ENCODE results near the gene TPST1.
"Not testable (repeated sequence)": the region's sequence is repeated elsewhere in the genome, so short reads cannot be mapped to it uniquely, and the experiment has no call there.

TPST1 gene

DNA sequence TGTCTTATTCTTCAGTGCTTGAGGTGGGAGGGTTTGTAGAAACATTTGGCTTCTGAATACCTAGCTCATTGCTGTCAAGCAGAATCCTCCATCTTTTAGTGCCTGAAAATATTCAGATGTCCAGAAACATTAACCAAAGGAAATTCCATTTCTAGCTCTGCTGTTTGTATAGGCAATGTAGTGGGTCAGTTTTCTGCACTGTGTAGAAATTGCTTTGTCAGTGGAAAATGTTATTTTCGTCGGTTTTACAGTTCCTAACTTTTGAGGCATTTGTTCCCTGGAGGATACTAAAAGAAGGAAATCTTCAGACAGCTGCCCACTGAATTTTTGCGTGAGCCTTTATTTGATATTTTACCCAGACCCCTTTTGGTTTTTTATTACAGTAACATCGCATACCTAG lies 143.4 kb downstream of the TPST1 start:
- no peak for DNase-seq

DNA sequence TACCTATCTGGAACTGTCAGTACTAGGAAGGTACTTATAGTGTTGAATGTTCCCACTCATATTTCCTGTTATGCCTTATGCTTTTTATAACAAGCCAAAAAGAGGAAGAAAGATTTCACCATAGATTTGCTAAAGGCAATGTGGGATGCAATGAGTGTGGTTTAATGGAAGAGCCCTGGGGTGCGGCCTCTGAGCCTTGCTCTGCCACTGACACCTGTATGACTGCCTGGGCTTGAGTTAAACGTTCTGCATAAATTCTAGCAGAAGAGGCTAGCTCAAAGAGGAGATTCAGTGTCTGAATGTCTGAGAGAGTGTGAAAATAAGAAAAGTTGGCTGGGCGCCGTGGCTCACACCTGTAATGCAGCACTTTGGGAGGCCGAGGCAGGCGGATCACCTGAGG lies 143.8 kb downstream of the TPST1 start:
- no peak for DNase-seq

DNA sequence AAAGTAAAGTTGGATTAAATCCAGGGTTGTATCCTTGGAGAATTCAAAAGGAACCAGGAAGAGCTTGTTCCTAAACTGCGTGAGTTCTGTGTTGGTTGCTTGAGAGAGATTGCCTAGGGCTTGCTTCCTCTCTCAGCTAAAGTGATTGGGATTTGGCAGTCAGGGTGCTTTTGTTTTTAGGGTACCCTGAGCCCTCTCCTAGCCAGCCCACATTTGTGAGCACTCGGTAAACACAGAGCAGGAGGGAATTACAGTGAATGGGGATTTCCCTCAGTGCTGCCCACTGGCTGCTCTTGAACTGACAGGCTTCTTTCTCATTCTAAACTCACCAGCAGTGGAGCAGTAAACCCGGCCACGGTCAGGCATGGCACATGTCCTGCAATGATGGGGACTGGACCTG lies 146.9 kb downstream of the TPST1 start:
- DNase-seq = no peak

DNA sequence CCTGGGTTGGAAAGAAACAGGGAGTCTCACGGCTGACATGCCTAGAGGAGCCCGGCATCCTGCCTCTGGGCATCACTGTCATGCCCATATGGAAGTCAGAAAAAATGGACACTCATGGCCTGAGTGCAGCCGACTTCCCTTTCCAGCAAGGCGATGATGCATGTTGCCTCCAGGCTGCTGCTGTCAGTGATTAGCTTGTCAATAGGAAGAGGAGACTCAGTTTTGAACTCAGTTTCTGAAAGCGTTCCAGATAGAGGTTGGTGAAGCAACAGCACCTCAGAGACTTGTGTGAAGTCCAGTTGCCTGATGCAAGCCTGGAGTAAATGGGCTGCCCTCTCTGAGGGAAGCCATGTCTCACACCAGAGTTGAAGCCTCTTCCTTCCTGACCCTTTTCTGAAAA lies 148.4 kb downstream of the TPST1 start:
- DNase-seq = no peak

DNA sequence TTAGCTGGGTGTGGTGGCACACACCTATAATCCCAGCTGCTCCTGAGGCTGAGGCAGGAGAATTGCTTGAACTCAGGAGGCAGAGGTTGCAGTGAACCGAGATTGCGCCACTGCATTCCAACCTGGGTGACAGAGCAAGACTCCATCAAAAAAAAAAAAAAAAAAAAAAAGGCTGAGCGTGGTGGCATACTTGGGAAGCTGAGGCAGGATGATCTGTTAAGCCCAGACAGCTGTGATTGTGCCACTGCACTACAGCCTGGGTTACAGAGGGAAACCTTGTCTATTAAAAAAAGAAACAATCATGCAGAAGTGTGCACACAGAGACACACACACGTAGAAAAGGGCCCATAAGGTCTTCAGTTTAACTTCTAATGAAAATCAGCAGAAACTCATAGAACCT lies 150.6 kb downstream of the TPST1 start:
- DNase-seq = no peak

DNA sequence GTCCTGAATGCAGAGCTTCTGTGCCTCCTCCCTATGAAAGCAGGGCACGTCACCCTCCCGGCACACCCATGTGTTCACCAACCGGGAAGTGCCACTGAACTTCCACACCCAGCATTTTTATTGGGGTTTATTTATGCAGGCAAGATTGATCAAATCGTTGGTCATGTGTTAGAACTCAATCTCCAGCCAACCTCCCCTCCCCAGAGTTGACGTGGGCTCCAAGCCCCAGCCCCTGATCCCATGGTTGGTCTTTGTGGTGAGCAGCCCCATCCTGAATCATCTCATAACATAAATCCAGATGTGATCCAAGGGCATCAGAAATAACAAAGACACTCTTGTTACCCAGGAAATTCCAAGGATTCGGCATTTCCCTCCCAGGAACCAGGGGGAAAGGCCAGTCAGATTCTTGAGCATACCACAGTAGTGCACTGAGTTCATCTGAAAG lies 151.2 kb downstream of the TPST1 start:
- no peak for DNase-seq

DNA sequence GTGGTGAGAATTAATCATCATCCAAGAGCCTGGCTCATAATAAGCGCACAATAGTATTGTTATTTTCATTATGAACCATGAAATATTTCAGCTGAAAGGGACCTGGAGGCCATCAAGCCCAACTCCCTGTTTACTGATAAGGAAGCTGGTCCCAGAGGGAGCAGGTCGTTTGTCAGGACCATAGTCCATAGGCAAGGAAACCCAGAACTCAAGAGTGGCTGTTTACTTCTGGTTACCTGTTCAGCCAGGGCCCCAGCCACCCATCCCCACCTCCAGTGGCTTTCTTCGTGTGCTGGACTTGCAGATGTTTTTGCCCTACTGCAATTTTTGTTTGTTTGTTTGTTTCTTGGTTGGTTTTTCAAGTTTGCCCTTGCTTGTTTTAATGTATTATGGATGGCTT lies 152.0 kb downstream of the TPST1 start:
- DNase-seq = no peak

DNA sequence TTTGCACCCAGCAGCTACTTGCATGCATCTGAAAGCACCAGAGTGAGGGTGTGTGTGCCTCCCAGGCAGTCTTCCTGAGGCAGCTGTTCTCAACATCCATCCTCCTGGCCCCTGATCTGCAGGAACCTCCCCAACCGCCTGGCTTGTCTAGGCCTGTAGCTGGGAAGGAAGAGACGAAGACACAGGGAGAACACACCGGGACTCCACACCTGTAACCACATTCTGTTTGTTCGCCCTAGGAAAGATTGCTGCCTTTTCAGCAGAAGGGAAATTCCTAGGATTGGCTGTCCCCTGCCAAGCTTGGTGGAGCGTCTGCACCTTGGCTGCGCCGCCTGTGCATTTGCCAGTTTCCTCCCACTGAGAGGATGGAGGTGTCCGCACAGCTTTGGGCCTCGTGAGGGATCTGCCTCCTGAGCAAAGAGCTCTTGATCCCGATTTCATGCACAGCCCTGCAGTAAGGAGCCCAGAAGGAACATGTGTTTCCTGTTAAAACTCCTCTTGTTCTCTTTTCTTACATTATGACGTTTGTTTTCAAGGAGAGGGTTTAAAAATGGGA lies 154.6 kb downstream of the TPST1 start:
- DNase-seq = peak; percentile 18 to 68

DNA sequence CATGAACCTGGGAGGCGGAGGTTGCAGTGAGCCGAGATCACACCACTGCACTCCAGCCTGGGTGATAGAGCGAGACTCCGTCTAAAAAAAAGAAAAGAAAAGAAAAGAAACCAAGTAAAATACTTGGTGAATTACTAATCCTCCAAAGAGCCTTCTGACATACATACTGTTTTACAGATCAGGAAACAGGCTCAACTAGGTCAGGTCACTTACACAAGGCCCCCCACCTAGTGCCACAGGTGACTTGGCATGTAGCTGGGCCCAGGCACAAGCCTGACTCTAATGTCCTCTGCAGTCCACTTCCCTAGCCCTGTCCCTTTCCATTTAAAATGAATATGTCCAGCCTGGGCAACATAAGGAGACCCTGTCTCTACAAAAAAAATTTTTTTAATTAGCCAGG lies 157.0 kb downstream of the TPST1 start:
- no peak for DNase-seq

DNA sequence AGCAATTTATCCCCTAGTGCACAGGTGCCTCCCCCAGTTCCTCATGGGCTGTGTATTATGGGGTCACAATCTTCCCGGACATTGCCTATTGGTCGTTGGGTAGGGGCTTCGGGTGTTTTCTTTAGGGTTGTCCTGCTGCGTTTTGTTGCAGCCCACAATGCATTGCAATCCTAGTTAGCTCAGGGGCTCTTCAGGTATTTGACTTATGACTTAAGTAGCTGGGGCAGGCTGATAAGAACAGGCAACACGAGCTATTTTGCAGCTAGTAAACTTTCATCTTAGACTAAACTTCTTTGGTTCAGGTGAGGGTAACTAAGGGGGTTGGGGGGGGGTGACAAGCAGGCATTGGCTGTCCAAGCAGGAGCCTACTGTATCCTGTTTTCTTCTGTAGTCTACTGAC lies 158.5 kb downstream of the TPST1 start:
- no peak for DNase-seq

DNA sequence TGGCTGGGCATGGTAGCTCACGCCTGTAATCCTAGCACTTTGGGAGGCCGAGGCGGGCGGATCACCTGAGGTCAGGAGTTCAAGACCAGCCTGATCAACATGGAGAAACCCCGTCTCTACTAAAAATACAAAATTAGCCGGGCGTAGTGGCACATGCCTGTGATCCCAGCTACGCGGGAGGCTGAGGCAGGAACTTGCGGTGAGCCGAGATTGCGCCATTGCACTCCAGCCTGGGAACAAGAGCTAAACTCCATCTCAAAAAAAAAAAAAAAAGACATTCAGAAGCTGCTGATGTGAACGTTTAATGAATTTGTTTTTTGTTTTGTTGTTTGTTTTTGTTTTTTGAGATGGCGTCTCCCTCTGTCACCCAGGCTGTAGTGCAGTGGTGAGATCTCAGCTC lies 159.9 kb downstream of the TPST1 start:
- DNase-seq = not testable (repeated sequence)

DNA sequence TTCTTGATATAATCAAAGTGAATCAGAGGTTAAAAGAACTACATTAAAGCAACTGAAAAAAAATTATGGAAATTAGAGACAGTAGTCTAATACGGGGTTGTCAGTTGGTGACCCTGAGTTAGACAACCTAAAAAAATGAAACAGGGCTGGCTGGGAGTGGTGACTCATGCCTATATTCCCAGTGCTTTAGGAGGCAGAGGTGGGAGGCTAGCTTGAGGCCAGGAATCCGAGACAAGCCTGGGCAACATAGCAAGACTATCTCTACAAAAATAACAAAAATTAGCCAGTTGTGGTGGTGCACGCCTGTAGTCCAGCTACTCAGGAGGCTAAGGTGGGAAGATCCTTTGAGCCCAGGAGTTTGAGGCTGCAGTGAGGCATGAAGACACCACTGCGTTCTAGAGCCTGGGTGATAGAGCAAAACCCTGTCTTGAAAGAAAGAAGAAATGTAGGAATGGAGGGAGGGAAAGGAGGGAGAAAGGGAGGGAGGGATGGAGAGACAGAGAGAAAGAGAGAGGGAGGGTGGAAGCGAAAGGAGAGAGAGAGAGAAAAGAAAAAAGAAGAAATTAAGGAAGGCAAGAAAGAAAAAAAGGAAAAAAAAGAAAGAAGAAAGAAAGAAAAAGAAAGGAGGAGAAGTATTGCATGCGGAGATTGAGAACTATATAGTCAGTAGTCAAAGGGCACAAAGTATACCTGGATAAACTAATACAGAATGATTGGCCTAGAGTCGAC lies 166.1 kb downstream of the TPST1 start:
- DNase-seq = no peak

DNA sequence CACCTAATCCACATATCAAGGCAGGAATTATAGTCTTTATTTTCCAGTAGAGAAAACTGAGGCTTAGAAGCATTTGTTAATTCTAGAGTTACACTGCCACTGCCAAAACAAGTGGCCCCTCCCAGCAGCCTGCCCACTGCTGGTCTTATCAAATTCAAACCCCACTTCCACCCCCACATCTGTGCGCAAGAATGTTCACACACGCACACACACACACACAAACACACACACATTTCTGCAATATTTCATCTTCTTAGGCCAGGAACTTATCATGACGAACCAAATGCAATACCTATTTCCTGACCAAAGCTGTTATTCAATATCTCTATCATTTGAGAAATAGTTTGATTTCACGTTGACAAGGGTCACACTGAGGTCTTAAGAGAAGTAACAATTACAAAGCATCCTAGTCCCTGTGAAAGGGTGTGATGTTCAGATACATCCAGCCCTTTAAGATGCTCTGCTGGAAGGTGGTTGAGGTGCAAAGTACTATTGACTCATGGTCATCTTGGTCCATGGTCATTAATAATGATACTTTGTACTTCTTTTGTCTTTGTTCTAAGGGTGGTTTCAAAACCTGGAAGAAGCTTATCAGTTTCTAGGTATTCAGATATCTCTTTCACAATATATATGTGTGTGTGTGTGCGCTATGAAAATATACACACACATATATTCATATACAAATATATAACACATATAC lies 169.2 kb downstream of the TPST1 start:
- not testable (repeated sequence) for DNase-seq

DNA sequence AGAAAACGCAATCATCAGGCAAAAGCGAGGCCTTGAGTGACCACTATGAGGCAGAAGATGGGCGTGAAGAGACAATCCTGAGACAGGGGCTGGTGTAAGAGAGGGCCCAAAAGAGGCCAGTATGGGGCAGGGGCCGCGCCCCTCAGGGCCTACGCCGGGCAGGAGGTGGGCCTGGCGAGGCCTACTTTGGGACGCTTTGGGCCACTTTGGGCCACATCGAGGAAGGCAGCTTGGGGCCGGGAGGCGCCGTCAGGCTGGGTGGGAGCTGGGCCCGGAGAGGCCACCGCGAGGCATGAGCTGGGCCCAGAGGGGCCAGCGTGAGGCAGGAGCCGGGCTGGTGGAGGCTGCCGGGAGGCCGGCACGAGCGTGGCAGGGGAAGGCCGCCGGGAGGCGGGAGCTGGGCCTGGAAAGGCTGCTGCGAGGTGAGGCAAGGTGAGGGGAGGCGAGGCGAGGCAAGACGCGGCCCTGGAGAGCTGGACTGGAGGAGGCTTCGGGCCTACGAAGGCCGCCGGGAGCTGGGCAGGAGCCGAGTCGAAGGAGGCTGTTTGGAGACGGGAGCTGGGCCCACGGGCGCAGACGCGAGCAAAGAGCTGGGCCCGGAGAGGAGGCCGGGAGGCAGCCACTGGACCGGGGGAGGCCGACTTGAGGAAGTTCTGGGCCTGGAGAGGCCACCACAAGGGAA lies 171.3 kb downstream of the TPST1 start:
- no peak for DNase-seq

DNA sequence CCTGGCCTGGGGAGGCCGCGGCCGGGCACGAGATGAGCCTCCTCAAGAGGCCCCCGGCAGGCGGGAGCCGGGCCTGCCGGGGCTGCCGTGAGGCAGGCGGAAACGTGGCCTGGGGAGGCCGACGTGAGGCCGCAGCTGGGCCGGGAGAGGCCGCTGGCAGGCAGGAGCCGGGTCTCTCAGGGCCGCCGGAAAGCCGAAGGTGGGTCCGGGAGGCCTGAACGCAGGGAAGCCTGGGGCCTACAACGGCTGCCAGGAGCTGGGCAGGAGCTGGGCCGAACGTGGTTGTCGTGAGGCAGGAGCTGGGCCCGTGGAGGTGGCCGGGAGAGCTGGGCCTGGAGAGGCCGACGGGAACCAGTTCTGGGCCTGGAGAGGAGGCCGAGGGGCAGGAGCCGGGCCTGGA lies 171.9 kb downstream of the TPST1 start:
- DNase-seq = no peak

DNA sequence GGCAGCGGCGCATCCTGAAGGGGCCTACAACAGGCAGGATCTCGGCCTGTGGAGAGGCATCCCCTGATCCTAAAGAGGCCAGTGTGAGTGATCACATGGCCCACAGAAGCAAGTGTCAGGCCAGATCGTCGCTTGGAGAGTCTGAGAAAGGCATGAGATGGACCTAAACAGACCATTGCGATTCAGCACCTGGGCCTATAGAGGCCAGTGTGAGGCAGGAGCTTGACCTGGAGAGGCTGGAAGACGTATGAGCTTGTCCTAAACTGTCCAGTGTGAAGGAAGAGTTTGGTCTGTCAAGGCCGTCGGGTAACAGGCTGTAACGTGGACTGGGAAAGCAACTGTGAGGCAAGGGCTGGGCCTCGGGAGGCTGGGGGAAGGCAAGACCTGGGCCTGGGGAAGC lies 172.6 kb downstream of the TPST1 start:
- no peak for DNase-seq

DNA sequence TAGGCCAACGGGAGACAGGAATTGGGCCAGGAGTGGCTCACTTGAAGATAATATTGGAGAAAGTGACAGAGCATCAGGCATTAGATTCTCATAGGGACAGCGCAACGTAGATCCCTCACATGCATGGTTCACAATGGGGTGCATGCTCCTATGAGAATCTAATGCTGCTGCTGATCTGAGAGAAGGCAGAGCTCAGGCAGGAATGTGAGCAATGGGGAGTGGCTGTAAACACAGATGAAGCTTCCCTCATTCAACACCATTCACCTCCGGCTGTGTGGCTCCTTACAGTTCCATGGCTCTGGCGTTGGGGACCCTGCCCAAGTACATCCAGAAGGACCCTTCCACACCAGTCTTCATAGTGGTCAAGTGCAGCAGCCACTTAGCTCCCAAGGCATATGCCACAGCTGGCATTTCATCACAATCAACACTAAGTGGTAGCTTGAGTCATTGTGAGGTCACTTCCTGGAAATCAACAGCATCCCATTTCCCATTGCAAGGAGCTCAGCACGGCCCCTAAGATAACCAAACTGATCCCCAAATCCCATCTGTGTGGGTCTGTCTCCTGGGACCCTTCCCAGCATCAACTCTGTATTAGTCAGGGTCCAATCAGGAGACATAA lies 174.5 kb downstream of the TPST1 start:
- no peak for DNase-seq

DNA sequence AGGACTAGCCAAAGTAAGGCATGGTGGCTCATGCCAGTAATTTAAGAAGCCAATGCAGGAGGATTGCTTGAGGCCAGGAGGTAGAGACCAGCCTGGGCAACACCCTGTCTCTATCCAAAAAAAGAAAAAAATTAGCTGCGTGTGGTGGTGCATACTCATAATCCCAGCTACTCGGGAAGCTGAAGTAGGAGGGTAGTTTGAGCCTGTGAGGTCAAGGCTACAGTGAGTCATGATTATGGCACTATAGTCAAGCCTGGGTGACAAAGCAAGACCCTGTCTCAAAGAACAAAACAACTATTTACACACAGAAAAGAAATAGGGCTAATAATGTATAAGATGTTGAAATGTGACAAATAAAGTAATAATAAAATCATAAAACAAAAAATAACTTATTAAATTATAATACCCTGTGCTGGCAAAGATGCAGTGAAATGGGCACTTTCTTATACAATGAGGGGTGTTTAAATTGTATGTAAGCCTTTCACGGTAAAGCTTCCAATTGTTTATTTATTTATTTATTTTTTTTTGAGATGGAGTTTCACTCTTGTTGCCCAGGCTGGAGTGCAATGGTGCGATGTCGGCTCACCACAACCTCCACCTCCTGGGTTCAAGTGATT lies 175.2 kb downstream of the TPST1 start:
- DNase-seq = no peak

DNA sequence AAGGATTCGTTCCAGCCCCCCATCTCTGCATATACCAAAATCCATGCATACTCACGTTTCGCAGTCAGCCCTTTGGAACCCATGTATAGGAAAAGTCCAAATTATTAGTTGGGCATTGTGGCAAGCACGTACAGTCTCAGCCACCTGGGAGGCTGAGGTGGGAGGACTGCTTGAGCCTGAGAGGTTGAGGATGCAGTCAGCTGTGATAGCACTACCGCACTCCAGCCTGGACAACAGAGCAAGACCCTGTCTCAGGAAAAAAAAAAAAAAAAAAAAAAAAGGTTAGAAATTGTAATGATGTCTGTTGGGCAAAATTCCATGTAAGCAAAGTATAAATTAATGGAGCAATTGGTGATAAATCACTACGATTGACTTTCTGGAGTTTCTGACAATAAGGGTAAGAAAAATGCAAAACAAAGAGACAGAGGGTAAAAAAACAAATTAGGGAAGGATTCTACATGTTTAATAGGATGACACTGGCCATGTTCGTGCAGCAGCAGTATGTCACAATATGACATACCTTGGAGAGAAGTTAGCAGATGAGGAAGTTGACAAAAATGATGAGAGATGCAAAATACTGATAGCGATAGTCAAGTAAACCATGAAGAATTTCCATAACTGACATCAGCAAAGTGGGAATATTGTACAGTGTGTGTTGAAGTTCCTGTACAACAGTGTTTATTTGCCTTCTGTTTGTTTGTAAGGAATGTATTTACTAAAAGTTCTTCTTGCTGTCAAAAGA lies 177.2 kb downstream of the TPST1 start:
- DNase-seq = not testable (repeated sequence)

DNA sequence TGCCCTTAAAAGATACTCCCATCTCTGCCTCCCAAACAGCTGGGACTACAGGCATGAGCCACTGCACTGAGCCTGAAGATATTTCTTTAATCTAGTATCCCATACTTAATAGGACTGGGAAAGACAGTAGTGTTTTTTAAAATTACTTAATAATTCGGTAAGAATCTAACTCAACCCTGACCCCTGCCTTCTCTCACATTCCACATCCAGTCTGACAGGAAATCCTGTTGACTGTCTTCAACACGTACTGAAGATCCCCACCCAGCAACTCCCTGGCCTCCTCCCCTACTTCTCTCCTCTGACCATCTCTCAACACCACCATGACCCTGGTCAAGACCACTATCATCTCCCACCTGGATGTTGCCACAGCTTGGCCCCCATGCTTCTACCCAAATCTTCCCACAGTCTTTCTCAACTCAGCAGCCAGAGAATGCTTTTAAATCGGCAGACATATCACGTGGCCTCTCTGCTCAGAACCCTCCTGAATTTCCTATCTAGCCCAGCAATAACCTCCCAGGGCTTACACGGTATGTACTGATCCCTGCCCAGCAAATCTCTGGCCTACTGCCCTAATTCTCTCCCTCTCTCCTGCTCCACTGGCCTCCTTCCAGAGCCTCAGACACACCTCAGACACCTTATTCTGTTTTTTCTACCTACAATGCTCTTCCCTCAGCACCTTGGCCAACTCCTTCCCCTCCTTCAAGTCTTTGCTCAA lies 180.2 kb downstream of the TPST1 start:
- not testable (repeated sequence) for DNase-seq

DNA sequence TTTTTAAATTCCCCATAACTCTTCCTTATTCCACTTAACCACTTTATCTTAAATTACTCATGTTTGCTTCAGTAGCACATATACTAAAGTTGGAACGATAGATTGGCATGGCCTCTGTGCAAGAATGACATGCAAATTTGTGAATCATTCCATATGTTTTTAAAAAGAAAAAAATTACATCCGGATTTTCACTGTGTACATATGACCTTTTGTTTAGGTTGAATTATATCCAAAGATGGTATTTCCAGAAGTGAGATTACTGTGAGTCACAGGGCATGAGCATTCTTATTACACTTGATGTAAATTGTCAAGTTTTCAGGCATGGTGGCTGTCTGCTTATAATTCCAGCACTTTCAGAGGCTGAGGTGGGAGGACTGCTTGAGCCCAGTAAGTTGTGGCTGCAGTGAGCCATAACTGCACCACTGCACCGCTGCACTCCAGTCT lies 190.0 kb downstream of the TPST1 start:
- DNase-seq = not testable (repeated sequence)

All from NCI-H524 (cell line).